ENCODE results near the gene RARA.
A peak's percentile ranks its signal among the peaks of the same experiment; 100 is the strongest.

RARA gene

GRCh38 chr17:40316571-40317344, 7.8 kb downstream of the RARA start:
- DNase-seq (ENCODE audit: low read depth): no peak

GRCh38 chr17:40317345-40317873, 8.4 kb downstream of the RARA start:
- no peak for DNase-seq (ENCODE audit: low read depth)

DNA sequence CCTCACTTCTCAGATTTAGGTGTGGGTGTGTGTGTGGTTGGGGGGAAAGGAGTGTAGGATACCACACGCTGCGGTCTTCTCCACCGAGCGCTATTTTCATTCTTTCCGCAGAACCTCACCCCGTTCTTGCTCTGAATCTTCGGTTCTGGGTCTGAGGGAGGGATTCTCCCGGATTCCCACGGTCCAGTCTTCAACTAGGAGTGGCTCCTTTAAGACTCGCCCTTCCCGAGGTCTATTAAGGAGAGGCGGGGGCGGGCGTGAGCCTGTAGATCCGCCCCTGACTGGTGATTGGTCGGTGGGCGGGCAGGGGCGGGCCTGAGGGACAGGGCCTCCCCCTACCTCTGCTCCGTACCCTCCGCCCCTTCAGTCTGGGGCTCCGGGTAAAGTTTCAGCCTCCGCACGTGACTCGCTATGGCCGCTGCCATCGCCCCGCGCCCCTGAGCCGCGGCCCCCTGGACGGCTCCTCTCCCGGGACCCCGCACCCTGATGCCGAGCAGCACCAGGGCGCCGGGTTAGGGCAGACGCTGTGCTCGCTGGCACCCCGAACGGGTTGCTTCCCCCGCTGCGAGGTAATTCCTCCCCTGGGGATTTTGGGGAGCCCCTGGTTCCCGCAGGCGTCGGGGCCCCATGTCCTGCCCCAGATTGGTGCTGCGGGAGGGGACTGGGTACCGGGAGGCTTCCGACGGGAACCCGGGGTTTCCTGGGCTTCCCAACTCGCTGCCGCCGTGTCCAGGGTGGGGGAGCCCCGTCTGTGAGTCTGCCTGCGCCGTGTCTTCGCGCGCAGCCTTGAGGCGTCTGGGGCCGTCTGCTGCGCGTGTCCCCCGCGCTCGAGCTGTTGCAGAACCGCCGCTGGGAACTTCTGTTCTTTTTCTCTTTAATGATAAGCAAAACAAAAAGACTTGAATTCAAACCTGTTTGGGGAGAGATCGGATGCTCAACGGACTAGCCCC, 9.2 kb downstream of the RARA start:
- peak; percentile 87 for DNase-seq (ENCODE audit: low read depth)

DNA sequence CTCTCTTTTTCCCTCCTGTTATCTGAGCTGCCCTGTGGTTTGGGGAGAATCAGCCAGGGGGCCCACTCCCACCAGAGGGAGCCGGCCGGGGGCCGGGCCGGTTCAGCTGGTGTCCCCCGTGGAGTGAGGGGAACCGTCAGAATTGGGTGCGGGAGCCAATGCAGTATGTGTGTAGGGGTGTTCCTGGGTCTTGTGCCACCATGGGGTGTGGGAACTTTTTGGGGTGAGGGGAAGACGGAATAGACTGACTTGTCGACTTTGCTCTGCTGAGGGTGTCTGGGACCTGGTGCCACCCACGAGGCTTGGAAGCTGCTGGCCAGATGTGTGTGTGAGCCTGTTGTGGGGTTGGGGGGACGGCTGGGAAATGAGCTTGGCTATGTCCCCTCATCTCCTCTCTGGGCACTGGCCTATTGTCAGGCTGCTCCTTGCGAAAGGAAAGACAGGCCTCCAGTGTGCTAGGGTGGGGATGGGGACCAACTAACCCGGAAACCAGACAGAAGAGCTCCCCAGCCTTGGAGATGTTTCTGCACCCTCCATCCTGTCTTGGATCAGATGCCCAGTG, 9.9 kb downstream of the RARA start:
- no peak for DNase-seq (ENCODE audit: low read depth)

- peak; percentile 73 for DNase-seq (ENCODE audit: low read depth)
These were observed 10.9 kb downstream of the RARA start for GRCh38 chr17:40319651-40320540.

DNA sequence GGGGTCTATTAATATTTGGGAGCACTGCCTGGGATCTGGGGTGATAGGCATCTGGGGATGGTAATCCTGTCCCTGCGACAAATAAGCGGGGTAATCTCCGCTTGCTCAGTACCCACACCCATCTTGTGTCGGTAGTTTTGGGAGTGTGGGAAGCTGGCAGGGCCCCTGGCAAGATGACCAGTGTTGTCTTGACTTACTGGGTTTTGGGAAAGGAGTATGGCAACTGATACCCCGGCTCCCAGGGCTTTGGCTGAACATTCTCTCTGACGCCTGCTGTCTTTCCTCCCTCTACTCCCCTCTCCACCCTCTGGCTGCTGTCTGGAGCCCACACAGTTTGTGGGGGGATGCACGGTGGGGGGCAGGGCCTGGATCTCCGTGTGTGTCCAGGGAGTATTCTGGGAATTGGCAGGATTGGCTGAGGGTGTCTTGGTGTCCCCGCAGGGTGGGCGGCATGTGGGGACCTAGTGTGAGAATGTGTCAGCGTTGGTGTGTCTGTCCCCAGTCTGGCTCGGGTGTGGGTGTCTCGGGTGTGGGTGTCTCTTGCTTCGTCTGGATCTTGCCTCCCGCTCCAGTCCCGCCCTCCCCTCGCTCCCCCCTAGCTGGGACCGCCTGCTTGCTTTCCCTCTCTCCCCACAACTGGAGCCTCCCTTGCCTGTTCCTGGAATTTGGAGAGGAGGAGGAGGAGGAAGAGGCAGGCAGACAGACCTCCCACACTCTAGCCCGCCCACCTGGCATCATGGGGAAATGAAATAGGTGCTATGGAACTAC, 12.0 kb downstream of the RARA start:
- no peak for DNase-seq (ENCODE audit: low read depth)

DNA sequence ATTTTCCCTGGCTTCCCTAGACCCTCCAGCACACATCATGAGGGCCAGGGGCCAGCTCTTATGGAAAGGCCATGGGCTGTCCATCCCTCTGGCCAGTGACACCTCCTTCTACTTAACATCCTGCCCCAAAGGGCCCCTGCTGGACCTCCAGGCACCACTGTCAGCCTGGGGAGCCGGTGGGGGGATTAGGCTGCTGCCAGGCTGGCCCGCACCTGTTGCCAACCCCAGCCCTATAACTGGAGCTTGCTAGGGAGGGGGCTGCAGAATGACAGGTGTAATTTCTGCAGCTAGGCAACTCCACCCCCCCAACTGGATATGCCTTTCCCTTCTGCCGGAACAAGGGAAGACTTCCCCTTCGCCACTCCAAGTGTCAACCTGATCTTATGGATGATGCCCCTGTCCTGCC, 12.5 kb downstream of the RARA start:
- DNase-seq (ENCODE audit: low read depth): no peak

GRCh38 chr17:40321961-40322357, 13.0 kb downstream of the RARA start:
- DNase-seq (ENCODE audit: low read depth): no peak

DNA sequence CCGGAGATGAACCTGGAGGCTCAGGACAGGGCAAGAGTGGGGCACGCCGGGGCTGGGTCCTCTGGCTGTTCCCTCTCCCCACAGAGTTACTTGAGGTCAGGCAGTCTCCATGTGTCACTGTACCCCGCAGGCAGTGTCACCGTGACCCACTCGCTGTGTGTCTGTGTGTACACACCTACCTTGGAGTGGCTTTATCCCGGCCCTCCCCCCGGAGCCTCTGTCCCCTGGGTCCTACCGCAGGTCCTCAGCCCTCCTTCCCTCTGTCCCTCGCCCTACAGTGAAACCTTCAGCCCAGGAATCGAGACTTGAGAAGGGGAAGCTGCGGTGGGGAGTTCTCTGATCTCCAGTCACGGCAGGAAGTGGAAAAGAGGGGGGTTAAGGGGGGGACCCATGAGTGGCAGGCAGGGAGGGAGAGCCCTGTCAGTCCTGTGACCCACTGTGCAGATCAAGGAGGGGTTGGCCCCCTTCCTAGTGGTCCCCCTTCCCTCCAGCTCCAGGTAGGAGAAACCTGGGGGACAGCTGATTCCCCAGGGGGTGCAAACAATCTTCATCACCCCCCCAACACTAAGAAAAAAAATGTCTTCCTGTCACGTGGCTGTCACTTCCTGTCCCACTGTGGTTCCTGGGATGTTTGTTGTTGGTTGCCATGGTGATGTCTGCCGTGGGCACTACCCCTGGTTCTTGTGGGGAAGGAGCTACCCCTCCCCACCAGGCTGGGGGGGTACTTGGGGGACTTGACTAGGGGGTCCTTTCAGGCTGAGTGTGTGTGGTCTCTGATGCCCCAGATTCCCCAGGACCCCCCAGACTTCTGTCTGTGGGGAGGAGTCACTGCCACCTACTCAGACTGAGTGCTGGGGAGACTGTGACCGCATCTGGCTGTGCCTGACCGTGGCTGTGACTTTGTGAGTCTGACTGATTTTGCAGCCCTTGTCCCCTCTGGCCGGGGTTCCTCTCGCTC, 13.7 kb downstream of the RARA start:
- DNase-seq (ENCODE audit: low read depth): peak; percentile 75

GRCh38 chr17:40323391-40324381, 14.7 kb downstream of the RARA start:
- peak; percentile 62 for DNase-seq (ENCODE audit: low read depth)

DNA sequence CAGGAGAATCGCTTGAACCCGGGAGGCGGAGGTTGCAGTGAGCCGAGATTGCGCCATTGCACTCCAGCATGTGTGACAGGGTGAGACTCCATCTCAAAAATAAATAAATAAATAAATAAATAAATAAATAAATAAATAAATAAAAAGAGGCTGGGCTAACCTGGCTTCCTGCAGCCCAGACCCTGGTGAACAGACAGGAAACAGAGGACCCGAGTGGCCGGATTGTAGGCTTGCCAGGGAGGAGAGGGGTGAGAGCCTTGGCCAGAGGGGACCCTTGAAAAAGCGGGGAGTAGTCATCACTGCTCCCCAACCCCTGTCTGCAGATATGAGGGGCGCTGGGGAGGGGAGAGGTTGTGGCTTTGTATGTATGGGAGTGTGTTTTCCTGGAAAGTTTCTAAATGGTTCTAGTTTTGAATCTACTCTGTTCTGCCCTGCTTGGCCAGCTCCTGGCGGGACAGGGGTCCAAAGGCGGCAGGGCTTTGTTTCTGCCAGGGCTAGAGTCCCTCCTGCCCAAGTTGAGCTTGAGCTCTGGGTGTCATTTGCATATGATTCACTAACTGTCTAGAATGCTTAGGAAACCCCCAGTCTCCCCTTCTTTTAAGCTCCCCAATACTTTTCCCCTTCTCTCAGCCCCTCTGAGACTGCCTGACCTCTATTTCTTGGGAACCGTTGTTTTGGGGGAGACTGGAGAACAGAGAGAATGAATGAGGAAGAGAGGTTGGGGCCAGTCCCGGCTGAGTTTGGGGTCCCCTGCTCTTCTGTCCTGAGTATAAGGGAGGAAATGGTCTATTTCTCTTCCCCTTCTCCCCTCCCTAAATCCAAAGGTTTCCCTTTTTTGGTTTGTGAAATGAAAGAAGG, 16.4 kb downstream of the RARA start:
- DNase-seq (ENCODE audit: low read depth): no peak

DNA sequence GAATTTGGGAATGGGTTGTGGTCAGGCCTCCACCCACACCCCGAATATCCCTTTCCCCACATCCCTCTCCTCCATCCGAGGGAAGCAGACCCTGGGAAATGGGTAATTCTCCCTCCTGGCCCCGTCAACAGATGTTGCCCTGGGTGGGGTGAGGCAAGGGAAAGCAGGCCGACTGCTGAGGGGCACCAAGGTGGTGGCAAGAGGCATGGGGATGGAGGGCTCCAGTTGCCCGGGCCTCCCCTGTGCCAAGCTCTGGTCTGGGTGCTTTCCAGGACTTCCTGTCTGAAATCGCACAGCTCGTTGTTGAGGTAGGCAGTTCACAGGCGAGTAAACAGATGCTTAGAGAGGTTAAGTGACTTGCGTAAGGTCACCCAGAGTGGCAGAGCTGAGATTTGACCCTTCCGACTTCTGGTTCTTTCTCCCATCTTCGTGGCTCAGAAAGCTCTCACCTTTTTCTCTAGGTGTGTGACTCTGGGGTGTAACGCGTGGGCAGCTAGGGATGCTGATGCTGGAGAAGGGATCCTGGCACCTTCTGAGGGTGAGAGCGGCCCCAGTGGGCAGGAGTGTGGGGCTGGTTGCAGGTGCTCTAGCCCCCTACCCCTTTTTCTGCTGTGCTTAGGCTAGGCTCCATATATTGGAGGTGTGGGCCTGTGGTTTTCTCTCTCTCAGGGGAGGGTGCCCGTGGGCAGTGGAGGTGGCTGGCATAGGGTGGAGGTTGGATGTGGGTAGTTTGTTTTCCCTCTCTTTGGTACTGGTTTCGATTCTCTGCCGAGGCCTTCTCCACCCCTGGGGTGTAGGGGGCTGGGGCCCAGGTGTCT, 17.2 kb downstream of the RARA start:
- DNase-seq (ENCODE audit: low read depth): no peak

- no peak for DNase-seq (ENCODE audit: low read depth)
These were observed 17.8 kb downstream of the RARA start for GRCh38 chr17:40326832-40327199.

DNA sequence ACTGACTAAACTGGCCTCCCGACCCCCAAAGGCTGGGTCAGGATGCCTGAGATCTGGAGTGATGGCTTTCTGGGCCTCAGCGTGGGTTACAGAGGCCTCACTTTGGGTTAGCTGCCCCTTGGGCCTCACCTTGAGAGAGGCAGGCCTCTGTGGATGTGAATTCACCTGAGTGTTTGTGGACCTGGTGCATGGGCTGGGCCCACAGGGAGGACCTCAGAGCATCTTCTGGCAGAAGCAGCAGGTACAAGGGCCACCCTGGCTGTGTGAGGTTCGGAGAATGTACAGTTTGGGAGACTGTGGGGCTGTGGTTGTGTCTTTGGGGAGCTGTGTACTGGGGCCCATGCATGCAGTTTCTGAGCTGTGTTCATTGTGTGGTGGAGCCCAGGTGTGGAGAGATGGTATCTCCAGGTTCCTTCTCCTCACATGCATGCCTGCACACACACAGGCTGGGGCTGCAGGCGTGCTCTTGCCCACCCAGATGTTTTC, 18.3 kb downstream of the RARA start:
- DNase-seq (ENCODE audit: low read depth): no peak

- DNase-seq (ENCODE audit: low read depth): no peak
These were observed 18.9 kb downstream of the RARA start for GRCh38 chr17:40327735-40328385.

DNA sequence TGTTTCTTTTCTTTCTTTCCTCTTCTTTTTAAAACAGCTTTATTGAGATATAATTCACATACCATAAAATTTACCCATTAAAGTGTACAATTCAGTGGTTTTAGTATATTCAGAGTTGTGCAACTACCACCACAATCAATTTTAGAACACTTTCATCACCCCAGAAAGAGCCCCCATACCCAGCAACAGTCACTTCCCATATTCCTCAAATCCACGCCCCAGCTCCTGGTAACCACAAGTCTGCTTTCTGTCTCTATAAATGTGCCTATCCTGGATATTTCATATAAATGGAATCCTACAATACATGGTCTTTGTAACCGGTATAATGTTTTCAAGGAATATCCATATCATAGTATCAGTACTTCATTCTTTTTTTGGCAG, 19.4 kb downstream of the RARA start:
- DNase-seq (ENCODE audit: low read depth): no peak

Measured in activated T-helper 9 cell treated with anti-CD3 and anti-CD28 coated beads, Interleukin-2, amount 50 U/mL, for 16 hours (primary cell).